Activated CD8-positive, alpha-beta memory T cell treated with anti-CD3 and anti-CD28 coated beads, Interleukin-2, amount 50 U/mL, for 48 hours (primary cell): ENCODE results near the gene GNG14.
"Not testable (repeated sequence)": the region's sequence is repeated elsewhere in the genome, so short reads cannot be mapped to it uniquely, and the experiment has no call there.

ENCODE experiments used
- DNase-seq: peaks from one replicate; pipeline ENCODE4 v3.0.0-alpha.2; 2020

GNG14 gene

DNA sequence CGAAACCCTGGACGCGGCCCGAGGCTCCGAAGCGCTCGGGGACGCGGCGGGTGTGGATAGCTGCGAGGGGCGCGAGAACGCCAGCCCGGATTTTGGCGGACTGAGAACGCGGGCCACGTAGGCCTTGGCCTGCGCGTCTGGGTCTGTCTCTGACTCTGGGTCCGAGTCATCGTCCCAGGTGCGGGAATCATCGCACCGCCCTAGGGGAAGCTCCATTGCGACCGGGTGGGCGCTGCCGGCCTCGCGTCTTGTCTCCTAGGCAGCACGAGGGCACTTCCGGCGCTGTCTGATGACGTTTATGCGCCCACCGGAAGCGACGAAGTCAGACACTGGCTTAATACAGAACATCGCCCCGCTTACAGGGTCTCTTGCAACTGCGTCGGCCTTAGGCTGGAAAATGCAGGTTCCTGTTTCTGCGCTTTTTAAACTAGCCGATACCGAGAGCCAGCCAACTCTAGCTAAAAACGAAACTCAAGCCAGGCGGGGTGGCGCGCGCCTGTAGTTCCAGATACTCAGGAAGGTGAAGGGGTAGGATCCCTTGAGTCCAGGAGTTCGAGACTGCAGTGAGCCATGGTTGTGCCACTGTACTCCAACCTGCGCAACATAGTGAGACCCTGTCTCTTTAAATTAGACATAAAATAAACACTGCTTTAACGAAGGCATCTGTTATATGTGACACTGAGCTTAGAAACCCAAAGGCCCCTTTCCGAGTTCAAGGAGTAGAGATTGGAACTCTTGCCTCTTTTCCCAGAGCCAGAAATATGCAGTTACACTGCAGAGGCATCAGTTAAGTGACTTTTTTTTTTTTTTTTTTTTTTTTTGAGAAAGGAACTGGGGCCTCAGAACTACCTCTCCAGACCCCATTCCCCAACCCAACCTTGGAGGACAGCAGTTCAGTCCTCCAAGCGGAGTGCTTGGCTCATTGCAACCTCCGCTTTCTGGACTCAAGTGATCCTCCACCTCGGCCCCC lies 8.9 kb downstream of the GNG14 start, which contains the start of gene FBXW9:
Gene FBXW9 (minus strand): TSS at position 266 of the 970 bp plus-strand sequence. CDS start 50 bp downstream, at position 216.
- peak; percentile 100 for DNase-seq

DNA sequence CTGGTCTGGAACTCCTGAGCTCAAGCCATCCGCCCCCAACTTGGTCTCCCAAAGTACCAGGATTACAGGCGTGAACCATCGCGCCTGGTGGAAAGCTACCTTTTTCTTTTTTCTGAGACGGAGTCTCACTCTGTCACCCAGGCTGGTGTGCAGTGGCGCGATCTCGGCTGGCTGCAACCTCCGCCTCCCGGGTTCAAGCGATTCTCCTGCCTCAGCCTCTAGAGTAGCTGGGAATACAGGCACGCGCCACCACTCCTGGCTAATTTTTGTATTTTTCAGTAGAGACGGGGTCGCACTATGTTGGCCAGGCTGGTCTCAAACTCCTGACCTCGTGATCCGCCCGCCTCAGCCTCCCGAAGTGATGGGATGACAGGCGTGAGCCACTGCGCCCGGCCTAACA lies 9.6 kb downstream of the GNG14 start:
- DNase-seq, result not testable (repeated sequence)

DNA sequence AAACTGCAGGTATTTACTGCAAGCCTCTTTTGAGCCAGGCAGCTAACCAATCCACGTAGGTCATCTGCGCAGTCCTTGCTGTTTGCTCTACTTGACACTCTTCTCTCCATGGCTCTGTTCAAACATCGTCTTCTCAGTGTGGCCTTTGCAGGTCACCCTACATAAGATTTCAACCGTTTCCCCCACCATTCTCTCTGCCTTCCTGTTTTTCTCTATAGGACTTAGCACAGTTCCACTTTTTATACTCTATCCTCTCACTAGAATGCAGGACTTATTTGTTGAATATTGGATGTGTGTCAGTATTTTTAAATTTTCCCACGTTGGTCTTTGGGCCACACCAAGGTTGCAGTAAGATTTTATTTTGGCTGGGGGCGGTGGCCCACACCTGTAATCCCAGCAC lies 10.3 kb downstream of the GNG14 start:
- no peak for DNase-seq

DNA sequence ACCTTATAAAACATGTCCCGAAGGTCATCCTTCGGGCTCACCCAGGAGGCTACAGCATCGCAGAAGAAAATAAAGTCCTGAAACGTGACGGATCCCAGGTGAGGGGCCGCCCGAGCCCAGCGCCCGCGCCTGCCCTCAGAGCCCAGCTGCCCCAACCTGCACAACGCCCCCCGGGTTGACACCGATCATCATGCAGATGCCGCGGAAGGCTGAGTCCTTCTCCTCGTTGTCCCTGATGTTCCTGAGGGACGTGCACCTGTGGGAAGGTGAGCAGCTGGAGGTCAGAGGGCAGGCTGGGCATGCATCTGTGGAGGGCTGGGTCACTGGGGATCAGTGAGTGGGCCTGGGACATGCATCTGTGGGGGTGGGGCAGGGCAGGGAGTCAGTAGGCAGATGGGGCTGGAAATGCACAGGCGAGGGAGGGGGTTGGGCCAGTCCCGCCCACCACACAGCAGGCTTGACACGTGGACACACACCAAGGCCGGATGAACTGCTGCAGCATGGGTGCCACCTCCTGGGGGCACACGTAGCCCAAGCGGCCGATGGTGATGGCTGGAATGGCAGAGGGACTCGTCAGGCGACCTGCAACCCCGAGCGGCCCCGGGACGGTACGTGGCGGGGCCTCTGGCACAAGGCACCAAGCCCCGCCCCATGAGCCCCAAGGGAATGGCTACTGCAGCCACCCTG lies 13.9 kb downstream of the GNG14 start:
- DNase-seq, result no peak

DNA sequence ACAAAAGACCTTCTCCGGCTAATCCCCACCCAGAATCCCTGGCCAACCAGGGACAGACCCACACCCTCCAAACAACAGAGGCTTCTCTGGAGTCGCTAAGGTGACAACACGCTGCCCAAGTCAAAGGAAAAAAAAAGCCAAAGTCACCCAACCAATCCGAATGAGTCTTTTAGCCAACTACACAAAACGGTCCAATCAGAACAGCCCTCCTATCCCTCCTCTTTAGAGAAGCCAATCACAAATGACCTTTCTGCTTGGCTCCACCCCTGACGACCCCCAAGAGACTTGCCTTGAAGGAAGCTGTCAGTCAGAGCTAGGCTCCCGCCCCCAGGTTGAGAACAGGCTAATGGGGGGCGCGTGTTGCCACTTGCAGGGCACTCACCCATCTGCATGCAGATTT lies 15.2 kb downstream of the GNG14 start:
- no peak for DNase-seq

DNA sequence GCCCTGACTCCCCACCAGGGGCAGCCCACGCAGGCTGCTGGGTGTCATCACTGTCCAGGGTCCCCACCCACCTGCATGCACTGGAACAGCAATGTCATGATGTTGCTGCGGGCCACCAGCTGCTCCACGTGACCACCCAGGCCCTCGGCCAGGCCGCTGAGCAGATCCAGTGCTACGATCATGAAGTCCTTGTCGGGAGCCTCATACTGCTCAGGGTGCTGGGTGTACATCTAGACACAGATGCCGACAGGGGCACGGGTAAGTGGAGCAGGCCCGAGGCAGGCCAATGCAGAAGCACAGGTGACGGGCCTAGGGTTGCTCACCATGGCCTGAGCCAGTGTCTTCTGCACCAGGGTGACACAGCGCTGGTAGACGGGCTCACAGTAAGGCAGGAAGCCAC lies 17.4 kb downstream of the GNG14 start:
- DNase-seq, result no peak

DNA sequence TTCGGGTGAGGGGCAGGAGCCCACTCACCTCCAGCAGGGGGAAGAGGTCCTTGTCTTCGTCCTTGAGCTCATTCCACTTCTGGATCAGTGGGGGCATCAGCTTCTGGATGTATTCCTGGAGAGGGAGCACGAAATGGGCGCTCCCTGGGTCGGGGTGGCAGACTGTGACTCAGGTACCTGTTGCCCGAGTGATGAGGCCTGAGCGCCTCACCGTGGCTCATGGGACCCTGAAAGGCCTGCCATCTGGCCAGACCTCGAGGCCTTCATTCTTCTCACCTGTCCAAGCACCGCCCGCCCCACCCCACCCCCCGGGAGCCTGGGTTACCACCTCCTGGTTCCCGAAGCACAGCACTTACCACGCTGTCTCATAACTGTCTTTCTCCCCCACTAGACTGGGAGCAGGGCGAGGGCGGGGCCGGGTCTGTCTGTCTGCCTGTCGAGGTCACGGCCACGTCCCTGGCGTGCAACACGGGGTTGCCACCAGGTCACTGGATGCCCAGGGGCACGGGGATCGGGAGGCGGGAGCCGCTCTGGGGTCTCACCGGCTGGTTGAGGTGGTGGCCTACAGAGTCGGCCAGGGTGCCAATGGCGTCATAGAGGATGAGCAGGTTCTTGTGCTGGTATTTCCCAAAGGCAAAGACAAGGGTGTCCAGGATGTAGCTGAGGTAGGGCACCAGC lies 18.0 kb downstream of the GNG14 start:
- no peak for DNase-seq

DNA sequence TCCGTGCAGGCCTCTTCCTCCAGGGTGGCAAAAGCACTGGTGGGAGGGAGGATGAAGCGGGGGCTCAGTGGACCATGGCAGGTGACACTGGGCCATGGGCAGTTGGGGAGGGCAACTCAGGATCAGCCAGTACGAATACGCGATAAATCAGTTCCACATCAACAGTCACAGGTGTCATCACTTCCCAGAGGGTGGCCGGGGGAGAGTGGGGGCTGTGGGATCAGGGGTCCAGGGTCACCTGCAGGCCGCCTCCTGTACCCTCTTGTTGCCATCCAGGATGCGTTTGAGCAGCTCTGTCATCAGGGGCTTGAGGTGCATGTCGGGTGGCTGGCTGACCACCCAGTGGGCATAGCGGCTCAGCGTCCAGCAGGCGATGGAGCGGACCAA lies 18.5 kb downstream of the GNG14 start:
- no peak for DNase-seq

DNA sequence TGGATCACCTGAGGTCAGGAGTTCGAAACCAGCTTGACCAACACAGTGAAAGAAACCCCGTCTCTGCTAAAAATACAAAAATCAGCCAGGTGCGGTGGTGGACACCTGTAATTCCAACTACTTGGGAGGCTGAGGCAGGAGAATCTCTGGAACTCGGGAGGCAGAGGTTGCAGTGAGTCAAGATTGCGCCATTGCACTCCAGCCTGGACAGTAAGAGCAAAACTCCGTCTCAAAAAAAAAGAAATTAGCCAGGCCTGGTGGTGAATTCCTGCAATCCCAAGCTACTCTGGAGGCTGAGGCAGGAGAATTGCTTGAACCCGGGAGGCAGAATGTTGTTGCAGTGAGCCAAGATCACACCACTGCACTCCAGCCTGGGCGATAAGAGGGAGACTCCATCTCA lies 20.8 kb downstream of the GNG14 start:
- DNase-seq, result no peak

DNA sequence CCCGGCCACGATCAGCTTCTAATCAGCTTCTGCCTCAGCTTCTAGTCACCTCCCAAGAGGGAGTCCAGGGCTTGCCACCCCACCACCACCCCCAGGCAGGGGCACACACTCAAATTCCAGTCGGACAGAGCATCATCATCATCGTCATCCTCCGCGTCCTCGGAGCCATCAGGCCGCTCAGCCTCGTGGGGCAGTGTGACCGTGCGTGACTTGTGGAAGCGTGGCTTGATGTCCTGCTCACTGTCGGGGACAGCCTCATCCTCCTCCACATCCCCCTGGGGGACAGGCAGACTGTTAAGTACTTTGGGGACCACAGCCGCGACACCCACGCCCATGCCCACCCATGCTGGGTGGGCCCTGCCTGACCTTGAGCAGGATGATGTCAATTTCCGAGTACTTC lies 23.4 kb downstream of the GNG14 start:
- DNase-seq, result no peak

DNA sequence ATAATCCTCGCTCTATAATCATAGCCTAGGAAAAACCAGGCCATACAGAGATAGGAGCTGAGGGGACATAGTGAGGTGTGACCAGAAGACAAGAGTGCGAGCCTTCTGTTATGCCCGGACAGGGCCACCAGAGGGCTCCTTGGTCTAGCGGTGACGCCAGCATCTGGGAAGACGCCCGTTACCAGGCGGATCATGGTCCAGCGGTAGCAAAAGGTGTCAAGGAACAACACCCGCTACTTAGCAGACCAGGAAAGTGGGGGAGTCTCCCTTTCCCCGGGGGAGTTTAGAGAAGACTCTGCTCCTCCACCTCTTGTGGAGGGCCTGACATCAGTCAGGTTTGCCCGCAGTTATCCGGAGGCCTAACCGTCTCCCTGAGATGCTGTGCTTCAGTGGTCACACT lies 24.3 kb downstream of the GNG14 start:
- not testable (repeated sequence) for DNase-seq

DNA sequence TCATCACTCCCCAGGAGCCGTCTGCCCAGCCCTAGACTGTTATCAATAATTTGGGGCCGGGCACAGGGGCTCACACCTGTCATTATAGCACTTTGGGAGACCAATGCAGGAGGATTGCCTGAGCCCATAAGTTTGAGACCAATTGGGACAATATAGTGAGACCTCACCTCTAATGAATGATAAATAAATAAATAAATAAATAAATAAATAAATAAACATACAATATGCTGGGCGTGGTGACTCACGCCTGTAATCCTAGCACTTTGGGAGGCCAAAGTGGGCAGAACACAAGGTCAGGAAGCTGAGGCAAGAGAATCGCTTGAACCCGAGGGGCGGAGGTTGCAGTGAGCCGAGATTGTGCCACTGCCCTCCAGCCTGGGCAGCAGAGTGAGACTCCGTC lies 25.5 kb downstream of the GNG14 start:
- not testable (repeated sequence) for DNase-seq

DNA sequence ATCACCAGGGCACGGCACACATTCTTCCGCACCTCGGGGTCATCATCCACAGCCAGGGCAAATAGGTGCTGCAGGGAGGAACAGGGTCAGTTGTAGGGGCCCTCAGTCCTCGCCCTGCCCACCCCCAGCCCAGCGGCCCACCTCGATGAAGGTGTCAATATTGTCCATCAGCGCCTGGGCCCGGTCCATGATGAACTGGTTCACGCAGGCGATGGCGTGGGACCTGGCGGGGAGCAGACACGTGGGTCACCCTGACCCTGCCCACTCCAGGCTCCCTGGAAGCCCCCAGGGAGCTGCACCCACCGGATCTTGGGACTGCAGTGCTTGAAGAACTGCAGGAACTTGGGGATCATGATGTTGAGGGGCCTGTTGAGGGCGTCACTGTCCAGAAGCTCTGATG lies 27.3 kb downstream of the GNG14 start:
- no peak for DNase-seq

DNA sequence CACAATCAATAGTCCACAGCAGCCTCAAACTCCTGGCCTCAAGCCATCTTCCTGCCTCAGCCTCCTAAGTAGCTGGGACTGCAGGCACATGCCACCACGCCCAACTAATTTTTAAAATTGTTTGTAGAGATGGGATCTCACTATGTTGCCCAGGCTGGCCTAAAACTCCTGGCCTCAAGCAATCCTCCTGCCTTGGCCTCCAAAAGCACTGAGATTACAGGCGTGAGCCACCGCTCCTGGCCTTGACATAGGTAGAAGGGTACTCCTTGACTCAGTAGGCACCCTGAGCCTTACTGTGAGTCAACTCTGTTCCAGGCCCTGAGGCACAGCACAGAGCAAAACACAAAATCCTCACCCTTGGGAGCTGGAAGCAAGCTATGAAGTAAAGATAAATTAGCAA lies 28.1 kb downstream of the GNG14 start:
- no peak for DNase-seq

DNA sequence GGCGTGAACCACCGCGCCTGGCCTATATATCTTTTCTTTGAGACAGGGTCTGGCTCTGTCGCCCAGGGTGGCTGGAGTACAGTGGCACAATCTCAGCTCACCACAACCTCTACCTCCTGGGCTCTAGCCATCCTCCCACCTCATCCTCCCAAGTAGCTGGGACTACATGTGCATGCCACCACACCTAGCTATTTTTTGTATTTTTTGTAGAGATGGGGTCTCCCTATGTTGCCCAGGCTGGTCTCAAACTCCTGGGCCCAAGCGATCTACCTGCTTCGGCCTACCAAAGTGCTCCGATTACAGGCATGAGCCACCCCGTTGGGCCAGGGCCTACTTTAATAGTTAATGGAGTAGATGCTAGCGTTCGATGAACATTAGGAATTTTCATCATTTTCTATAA lies 32.5 kb downstream of the GNG14 start:
- DNase-seq, result no peak

DNA sequence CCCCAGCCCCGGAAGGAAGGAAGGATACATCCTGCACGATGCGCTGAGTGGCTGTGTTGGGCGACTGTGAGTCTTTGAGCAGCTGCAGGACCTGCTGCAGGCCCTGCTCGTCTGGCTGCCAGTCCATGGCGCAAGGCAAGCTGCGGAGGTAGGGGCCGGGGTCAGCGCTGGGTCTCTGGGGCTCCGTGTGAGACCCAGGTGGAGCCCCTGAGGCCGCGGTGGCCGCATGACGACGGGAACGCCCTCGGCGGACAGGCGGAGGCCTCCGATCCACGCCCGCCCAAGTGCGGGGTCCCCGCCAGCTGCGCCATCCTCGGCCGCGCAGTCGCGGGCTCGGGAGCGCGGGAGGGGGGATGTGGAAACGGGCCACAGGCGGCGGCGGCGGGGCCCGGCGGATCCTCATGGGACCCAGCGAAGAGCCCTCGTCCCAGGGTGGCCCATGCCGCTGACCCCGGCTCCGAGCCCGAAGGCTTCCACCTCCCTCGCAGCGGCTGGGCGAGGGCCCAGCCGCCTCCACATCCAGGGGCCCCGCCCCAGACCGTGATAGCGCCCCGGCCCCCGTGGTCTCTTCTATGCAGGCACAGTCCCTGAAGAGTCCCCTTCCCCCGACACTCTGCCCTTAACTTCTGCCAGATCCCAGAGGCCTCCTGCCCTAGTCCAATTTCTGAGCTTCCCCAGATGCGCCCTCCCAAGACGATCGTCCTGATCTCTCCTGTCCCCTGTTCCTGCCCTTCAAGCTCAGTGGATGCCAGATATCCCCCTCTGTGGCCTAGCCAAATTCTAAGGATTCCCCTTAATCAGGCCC lies 33.3 kb downstream of the GNG14 start:
- DNase-seq, result no peak

DNA sequence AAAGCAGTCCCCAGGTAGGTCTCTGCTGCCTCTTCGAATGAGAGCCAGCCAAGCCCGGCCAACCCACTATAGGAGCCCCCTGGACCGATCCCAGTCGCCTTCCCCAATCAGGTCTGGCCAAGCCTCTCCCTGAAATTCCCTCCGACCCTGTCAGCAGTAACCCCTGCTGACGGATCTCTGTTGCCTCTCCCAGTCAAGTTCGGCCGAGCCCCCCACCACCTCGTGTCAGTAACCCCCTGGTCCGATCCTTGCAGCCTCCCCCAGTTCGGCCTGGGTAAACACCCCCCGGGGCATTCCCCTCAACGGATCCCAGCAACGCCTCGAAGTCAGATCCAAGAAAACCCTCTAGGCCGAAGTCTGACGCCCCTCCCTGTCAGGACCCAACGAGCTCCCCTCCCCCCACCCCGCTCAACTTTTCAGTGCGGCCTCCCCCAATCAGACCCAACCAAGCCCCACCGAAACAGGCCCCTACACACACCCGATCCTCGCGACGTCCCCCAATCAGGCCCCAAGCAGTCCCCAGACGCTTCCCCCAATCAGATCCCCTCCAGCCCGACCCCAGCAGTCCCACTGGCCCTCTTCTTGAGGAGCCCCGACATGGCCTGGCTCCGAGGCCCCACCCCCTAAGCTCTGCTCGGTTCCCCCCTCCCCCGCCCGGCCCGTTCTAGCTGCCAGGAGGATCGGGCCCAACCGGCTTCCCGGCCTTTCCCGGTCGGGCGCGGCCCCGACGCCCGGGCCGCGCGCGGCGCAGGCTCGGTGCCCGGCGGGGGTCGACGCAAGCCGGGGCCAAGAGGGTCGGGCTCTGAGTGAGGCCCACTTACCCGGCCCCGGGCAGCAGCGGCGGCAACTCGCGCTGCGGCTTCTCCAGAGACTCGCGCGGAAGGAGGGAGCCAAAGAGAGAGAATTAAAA lies 34.1 kb downstream of the GNG14 start:
- peak; percentile 82 for DNase-seq

DNA sequence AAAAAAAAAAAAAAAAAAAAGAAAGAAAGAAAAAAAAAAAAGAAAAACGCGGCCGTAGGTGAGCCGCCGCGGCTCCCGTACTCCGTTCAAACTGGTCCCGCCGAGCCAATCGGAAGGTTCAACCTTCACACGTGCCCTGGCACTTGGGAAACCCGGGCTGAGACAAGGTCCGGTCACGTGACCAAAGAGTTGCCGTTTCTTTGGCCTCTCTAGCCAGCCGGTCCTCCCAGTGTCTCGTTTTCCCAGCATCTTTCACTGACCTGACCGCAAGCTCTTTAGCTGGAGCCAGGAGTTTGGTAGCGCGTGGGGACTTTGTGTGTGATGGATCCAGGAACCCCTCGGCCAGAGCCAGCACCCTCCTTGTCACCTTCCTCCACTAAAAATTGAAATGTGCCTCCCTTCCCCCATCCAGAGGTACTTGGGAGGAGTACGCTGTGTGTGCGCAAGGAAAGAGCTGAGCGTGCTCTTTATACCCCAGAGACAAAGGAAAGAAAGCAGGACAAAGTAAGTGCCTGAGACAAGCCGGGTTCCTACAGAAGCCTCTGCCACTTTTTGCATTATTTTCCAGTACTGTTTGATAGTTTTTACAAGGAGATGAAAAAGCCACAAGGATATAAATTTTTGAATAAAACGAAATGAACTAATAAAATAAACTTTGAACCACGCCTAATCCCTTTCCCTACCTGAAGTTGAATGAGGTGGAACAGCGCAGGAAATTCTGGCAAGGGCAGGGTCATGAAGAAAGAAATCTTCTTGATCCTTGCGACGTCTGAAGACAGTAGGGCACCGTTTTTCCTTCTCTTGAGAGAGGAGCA lies 35.0 kb downstream of the GNG14 start:
- peak; percentile 92 for DNase-seq

DNA sequence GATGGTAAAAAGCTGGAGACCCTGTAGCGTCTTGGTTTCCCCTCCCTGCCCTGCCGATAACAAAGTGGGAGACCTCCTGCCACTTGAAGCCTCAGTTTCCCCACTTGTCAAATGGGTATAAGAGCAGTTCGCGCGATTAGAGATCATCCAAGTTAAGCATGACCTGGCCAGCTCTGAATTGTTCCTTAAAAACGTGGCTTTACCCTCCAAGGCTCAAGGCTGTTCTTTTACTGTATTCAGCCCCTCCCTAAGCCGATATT lies 35.5 kb downstream of the GNG14 start:
- DNase-seq, result no peak

DNA sequence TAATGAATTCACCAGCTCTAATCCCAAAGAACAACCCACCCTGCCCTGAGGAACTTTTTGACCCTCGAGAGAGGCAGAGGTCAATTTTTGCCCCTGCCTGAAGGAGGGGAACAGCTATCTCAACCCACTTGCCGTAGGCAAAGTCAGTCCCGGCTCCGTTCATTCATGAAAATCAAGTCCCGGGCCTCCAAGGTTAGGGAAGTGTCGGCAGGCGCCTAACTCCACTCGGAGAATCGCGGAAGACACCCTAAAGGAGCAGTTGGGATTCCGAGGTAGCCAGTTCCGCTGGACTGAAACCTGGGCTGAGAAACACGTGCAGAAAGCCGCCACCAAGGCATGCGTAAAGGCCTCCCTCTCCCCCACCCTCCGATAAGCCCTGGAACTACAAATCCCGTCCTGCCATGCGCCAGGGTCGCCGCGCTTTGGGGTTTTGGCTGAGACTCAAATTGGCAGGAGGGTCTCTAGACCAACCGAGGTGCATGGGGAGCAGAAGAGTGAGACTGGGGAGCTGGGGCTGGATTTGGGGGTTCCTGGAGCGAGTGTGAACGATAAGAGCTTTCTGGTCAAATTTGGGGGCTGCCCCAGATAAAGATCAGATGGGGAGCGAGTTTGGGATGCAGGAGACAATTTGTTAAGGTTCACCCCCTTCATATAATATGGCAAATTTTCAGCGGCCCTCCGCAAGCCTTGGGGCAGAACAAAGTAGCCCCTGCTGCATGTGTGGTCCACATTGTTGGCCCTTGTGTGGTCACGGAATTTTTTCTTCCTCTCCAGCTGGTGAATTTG lies 36.0 kb downstream of the GNG14 start, which contains the start of gene TNPO2:
Gene TNPO2 (minus strand): TSS at position 292 of the 786 bp plus-strand sequence. CDS start 2,955 bp downstream, outside the sequence.
- peak; percentile 88 for DNase-seq
